Measurements from ENCODE around the gene C2orf49.

Gene C2orf49

DNA sequence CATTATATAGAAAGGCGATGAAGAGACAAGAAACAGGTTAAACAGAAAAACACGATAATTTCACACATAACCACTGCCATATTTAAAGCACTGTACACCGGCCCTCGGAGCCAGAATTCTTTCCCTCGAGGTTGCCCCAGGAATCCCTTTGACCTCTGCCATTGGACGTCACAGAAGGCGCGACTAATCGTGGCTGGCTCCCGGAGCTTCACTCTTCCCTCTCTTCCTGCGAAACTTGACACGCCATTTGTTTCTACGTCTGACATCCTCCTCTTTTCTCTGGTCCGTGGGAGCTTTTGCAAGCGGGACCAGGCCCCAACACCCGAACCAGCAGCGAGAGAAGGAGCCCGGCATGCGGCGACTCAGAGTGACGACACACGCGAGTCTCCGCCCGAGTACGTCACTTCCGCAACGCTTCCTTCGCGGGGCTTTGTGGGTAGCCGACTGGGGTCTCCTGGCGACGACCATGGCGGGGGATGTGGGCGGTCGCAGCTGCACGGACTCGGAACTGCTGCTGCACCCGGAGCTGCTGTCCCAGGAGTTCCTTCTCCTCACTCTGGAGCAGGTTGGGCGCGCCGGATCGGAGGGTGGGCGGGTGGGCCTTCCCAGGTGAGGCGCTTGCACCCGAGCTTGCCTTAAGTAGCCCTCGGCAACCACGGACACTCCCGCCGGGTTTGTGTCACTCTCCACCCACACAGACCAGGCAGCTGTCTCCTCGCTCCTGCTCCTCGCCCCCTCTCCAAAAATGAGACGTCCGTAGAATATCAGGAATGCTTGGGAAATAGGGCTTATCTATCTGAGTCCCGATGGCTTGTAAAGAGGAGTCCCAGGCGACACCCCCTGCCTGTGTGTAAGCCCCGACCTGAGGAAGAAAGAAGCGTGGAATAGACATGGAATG is at the start of gene C2orf49:
C2orf49 (plus strand) TSS at position 419 of the 898 bp plus-strand sequence; CDS start at position 467, 48 bp downstream.
- TF ChIP-seq YY1 (IDR thresholded peaks at IDR 0.05; ENCODE audit: insufficient read depth, insufficient read length), result no peak
- TF ChIP-seq ZNF274 (IDR thresholded peaks at IDR 0.05; ENCODE audit: low read depth, low read length), result no peak
- no peak for TF ChIP-seq SUZ12 (IDR thresholded peaks at IDR 0.05; ENCODE audit: extremely low read depth, insufficient read depth, insufficient read length)
- Histone ChIP-seq H3K4me3 (ENCODE audit: insufficient read length, low read depth) (peak within 1 kb of the TSS; percentile 91), H3K9me3 (ENCODE audit: insufficient read depth, low read length) (no peaks in the 10 kb centered on the region), H3K36me3 (ENCODE audit: insufficient read depth, insufficient read length, low read length) (peaks cover 59% of the 10 kb centered on the region), H3K9ac (ENCODE audit: insufficient read length, low read depth) (peak within 1 kb of the TSS; percentile 87), H3K4me1 (ENCODE audit: insufficient read depth, insufficient read length) (no peaks in the 10 kb centered on the region), H3K27me3 (ENCODE audit: insufficient read depth, insufficient read length) (no peaks in the 10 kb centered on the region)
- peak; percentile 77 for DNase-seq (ENCODE audit: low read depth, low spot score)

DNA sequence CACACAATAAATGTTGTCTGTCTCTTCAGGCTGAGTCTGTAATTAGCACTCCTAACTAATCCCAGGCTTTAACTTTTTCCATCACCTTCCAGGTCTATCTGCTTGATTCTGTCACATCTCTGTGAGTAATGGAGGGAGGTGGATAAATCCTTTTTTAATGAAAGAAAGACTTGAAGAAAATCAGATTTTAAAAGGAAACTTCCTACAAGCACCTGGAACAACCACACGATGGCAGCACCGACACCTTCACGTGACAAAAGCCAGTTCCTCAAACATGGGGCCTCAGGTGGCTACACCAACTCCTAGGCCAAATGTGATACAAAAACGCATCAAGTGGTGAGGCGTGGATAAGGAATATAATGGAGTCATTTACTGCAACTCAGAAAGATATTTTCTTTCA is 49.6 kb upstream of the C2orf49 start:
- Histone ChIP-seq H3K36me3 (ENCODE audit: insufficient read depth, insufficient read length, low read length) (peaks cover 40% of the 10 kb centered on the region), H3K9me3 (ENCODE audit: insufficient read depth, low read length) (no peaks in the 10 kb centered on the region)

DNA sequence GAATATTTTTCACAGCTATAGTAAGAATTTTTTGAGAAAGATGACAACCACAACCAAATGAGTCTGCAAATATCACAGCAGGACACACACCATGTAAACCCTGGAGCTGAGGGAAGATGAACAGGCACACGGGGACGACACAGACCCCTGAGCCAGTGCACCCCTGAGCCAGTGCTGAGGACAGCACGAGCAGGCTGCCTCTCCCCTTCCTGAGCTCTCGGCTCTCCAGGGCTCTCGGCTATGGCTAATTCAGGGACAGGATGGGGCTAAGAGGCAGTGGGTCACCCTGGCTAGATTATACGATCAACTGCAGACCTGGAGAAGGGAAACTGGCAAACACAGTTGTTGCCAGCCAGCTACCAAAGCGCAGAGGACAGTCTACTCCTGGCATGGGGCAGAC is 49.2 kb upstream of the C2orf49 start:
- no peaks in the 10 kb centered on the region for H3K4me1 ChIP-seq (ENCODE audit: insufficient read depth, insufficient read length)
- H3K4me3 ChIP-seq (ENCODE audit: insufficient read length, low read depth), result no peak overlapping the region
- TF ChIP-seq SUZ12 (IDR thresholded peaks at IDR 0.05; ENCODE audit: extremely low read depth, insufficient read depth, insufficient read length), result no peak
- no peak for TF ChIP-seq ZNF274 (IDR thresholded peaks at IDR 0.05; ENCODE audit: low read depth, low read length)
- no peak for TF ChIP-seq YY1 (IDR thresholded peaks at IDR 0.05; ENCODE audit: insufficient read depth, insufficient read length)
- H3K27me3 ChIP-seq (ENCODE audit: insufficient read depth, insufficient read length), result no peaks in the 10 kb centered on the region
- no peak for DNase-seq (ENCODE audit: low read depth, low spot score)
- H3K9ac ChIP-seq (ENCODE audit: insufficient read length, low read depth), result no peak overlapping the region
- H3K36me3 ChIP-seq (ENCODE audit: insufficient read depth, insufficient read length, low read length), result peaks cover 38% of the 10 kb centered on the region
- no peaks in the 10 kb centered on the region for H3K9me3 ChIP-seq (ENCODE audit: insufficient read depth, low read length)

More for the DNA sequence above, 49.6 kb upstream of the C2orf49 start:
- no peak overlapping the region for H3K9ac ChIP-seq (ENCODE audit: insufficient read length, low read depth)
- H3K4me3 ChIP-seq (ENCODE audit: insufficient read length, low read depth), result no peak overlapping the region
- H3K27me3 ChIP-seq (ENCODE audit: insufficient read depth, insufficient read length), result no peaks in the 10 kb centered on the region
- no peaks in the 10 kb centered on the region for H3K4me1 ChIP-seq (ENCODE audit: insufficient read depth, insufficient read length)
- no peak for TF ChIP-seq YY1 (IDR thresholded peaks at IDR 0.05; ENCODE audit: insufficient read depth, insufficient read length)
- no peak for TF ChIP-seq ZNF274 (IDR thresholded peaks at IDR 0.05; ENCODE audit: low read depth, low read length)
- TF ChIP-seq SUZ12 (IDR thresholded peaks at IDR 0.05; ENCODE audit: extremely low read depth, insufficient read depth, insufficient read length), result no peak
- peak; percentile 54 for DNase-seq (ENCODE audit: low read depth, low spot score)

DNA sequence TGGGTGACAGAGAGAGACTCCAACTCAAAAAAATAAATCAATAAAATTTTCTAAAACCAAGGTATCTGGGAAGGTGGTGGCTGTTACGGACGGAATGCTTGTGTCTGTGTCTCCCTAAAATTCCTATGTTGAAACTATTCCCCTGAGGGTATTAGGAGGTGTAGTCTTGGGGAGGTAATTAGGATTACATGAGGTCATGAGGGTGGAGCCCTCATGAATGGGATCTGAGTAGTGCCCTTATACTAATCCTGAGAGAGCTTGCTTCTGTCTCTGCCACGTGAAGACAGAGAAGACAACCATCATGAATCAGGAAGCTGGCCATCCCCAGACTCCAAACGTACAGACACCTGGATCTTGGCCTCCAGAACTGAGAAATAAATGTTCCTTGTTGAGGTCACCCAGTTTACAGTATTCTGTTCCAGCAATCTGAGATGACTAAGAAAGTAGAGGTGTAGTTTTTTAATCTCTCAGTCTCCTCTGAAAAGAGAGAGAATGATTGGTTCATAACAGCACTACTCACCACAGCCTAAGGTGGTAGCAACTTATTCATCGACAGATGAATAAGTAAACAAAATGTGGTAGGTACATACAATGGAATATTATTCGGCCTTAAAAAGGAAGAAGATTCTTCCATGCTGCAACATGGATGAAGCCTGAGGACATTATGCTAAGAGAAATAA is 46.2 kb upstream of the C2orf49 start:
- H3K9me3 ChIP-seq (ENCODE audit: insufficient read depth, low read length), result no peaks in the 10 kb centered on the region
- no peak for DNase-seq (ENCODE audit: low read depth, low spot score)
- H3K36me3 ChIP-seq (ENCODE audit: insufficient read depth, insufficient read length, low read length), result peaks cover 24% of the 10 kb centered on the region
- no peaks in the 10 kb centered on the region for H3K4me1 ChIP-seq (ENCODE audit: insufficient read depth, insufficient read length)
- H3K9ac ChIP-seq (ENCODE audit: insufficient read length, low read depth), result no peak overlapping the region
- no peak overlapping the region for H3K4me3 ChIP-seq (ENCODE audit: insufficient read length, low read depth)
- no peaks in the 10 kb centered on the region for H3K27me3 ChIP-seq (ENCODE audit: insufficient read depth, insufficient read length)
- TF ChIP-seq YY1 (IDR thresholded peaks at IDR 0.05; ENCODE audit: insufficient read depth, insufficient read length), result no peak
- TF ChIP-seq SUZ12 (IDR thresholded peaks at IDR 0.05; ENCODE audit: extremely low read depth, insufficient read depth, insufficient read length), result no peak
- TF ChIP-seq ZNF274 (IDR thresholded peaks at IDR 0.05; ENCODE audit: low read depth, low read length), result no peak

DNA sequence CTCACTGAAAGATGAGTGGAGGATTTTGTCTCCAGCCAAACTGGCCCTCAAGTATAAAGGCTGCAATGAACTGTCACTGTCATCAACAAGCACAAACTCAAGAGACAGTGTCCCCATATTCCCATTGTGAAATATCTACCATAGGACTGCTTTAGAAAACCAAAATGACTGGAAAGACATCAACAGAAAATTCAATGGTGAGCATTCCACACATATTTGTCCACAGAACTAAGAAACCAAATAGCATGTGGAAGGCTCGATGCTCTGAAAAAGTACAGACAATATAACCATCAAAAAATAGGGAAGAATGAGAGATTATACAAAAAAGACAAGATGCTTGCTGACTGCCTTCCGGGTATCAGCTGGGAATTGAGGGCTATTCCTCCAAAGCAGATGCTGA is 45.4 kb upstream of the C2orf49 start:
- no peak for TF ChIP-seq SUZ12 (IDR thresholded peaks at IDR 0.05; ENCODE audit: extremely low read depth, insufficient read depth, insufficient read length)
- no peak for TF ChIP-seq ZNF274 (IDR thresholded peaks at IDR 0.05; ENCODE audit: low read depth, low read length)
- TF ChIP-seq YY1 (IDR thresholded peaks at IDR 0.05; ENCODE audit: insufficient read depth, insufficient read length), result no peak
- DNase-seq (ENCODE audit: low read depth, low spot score), result no peak
- Histone ChIP-seq H3K4me1 (ENCODE audit: insufficient read depth, insufficient read length) (no peaks in the 10 kb centered on the region), H3K9ac (ENCODE audit: insufficient read length, low read depth) (no peak overlapping the region), H3K9me3 (ENCODE audit: insufficient read depth, low read length) (no peaks in the 10 kb centered on the region), H3K36me3 (ENCODE audit: insufficient read depth, insufficient read length, low read length) (peaks cover 24% of the 10 kb centered on the region), H3K27me3 (ENCODE audit: insufficient read depth, insufficient read length) (no peaks in the 10 kb centered on the region), H3K4me3 (ENCODE audit: insufficient read length, low read depth) (no peak overlapping the region)

DNA sequence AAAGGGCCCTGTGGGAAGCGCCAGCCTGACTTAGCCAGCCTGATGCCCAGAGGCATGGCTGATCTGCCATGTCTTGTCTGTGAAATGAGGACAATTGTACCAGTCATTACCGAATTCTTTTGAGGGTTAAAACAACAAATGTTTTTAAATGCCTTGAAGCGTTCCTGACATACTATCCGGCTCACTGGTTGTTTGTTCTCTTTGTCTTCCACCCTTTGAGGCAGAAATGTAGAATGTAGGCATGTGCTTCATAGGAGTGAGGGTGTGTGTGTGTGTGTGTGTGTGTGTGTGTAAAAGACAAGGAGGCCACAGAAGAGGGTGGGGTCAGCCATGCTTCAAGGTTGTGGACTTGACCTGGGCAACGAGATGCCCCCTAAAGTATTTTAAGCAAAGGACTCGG is 43.3 kb upstream of the C2orf49 start:
- H3K9me3 ChIP-seq (ENCODE audit: insufficient read depth, low read length), result no peaks in the 10 kb centered on the region
- no peak for DNase-seq (ENCODE audit: low read depth, low spot score)
- H3K4me1 ChIP-seq (ENCODE audit: insufficient read depth, insufficient read length), result no peaks in the 10 kb centered on the region
- TF ChIP-seq SUZ12 (IDR thresholded peaks at IDR 0.05; ENCODE audit: extremely low read depth, insufficient read depth, insufficient read length) (no peak), YY1 (IDR thresholded peaks at IDR 0.05; ENCODE audit: insufficient read depth, insufficient read length) (no peak), ZNF274 (IDR thresholded peaks at IDR 0.05; ENCODE audit: low read depth, low read length) (no peak)
- no peak overlapping the region for H3K4me3 ChIP-seq (ENCODE audit: insufficient read length, low read depth)
- H3K27me3 ChIP-seq (ENCODE audit: insufficient read depth, insufficient read length), result no peaks in the 10 kb centered on the region
- H3K9ac ChIP-seq (ENCODE audit: insufficient read length, low read depth), result peak overlapping the region; percentile 45
- H3K36me3 ChIP-seq (ENCODE audit: insufficient read depth, insufficient read length, low read length), result peaks cover 29% of the 10 kb centered on the region

Measured in NT2/D1 (cell line).